ENCODE results near the gene LIPC. TPM values are rescaled to one million over a fixed set of nuclear protein-coding genes. Genes with fewer than 3 reads are reported as not detected.

Gene LIPC
- total and polyA plus RNA-seq, 2 experiments from 2014 or later: not detected

DNA sequence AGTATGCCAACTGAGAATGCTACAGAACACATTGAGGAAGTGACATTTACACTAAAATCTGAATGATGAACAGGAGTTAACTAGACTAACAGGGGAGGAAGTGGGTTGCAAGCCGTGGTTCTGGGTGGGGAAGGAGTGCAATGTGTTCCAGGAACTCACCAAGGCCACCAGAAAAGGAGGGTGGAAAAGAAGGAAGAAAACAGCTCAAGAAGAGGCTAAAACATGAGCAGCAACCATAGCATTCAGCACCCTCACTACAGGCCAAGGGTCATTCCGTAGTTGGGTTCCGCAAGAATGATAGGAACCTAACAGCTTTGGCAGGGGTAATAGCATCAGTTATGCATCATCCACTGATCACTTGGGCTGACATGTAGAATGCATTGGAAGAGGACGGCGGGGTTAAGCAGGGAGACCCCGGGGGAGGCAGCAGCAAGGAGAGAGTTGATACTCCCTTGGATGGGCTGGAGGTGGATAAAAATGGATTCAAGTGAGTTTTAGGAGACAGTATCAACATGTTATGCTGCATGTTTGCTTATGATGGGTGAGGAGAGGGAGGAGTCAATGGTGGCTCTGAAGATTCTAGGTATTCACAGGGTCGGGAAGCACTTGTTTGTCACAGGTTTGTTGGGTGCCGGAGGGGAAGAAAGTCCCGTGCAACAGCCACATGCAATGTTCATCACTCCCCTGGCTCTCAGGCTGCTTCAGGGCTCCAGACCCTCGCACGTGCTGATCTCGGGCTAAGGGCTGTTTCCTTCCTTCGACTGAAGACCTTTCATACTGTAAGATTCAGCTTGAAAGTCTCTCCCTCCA is 53.2 kb downstream of the LIPC start:
- Mint-ChIP-seq H3K27ac (no peak overlapping the region), H3K4me1 (no peaks in the 10 kb centered on the region), H3K36me3 (ENCODE audit: low read depth) (0 out of 3 replicates have a peak, but pooled peaks cover 3% of the 10 kb centered on the region), H3K9me3 (peaks cover 8% of the 10 kb centered on the region), H3K27me3 (ENCODE audit: insufficient read depth, low read depth, poor library complexity) (no peaks in the 10 kb centered on the region), H3K4me3 (no peak overlapping the region)
- Histone ChIP-seq H4K20me1 (replicated peaks; ENCODE audit: insufficient read depth) (no peaks in the 10 kb centered on the region), H3K27ac (ENCODE audit: low read depth) (no peak overlapping the region), H3K4me1 (ENCODE audit: insufficient read depth) (no peaks in the 10 kb centered on the region), H3F3A (replicated peaks; ENCODE audit: low read depth) (no peaks in the 10 kb centered on the region), H2AFZ (no peak overlapping the region), H3K9me2 (ENCODE audit: insufficient read depth) (peaks cover 10% of the 10 kb centered on the region), H3K79me2 (replicated peaks; ENCODE audit: insufficient read depth) (no peaks in the 10 kb centered on the region), H3K27me3 (ENCODE audit: insufficient read depth) (no peaks in the 10 kb centered on the region), H3K4me3 (no peak overlapping the region), H3K36me3 (ENCODE audit: insufficient read depth) (no peaks in the 10 kb centered on the region), H3K4me2 (no peak overlapping the region)
- ATAC-seq: no peak
- DNase-seq (ENCODE audit: low spot score): no peak
- TF ChIP-seq NANOG (IDR thresholded peaks at IDR 0.05; ENCODE audit: borderline replicate concordance) (no peak), CREB1 (CRISPR knock-in tag; IDR thresholded peaks at IDR 0.05; ENCODE audit: low read depth) (no peak), REST (IDR thresholded peaks at IDR 0.05; ENCODE audit: unreplicated experiment) (no peak), ETS1 (IDR thresholded peaks at IDR 0.05) (no peak), EZH2phosphoT487 (IDR thresholded peaks at IDR 0.05; ENCODE audit: unreplicated experiment) (no peak), ZNF462 (CRISPR knock-in tag; IDR thresholded peaks at IDR 0.05) (no peak), ZNF114 (CRISPR knock-in tag; IDR thresholded peaks at IDR 0.05) (no peak), STAT1 (IDR thresholded peaks at IDR 0.05; ENCODE audit: unreplicated experiment) (no peak), JUNB (IDR thresholded peaks at IDR 0.05; ENCODE audit: unreplicated experiment) (no peak), ZNF331 (CRISPR knock-in tag; IDR thresholded peaks at IDR 0.05; ENCODE audit: low read depth) (no peak), POLR2AphosphoS5 (IDR thresholded peaks at IDR 0.05; ENCODE audit: low read depth) (no peak), EZH2 (IDR thresholded peaks at IDR 0.05; ENCODE audit: low read depth, unreplicated experiment) (no peak)
- TF ChIP-seq, protein P1, sequence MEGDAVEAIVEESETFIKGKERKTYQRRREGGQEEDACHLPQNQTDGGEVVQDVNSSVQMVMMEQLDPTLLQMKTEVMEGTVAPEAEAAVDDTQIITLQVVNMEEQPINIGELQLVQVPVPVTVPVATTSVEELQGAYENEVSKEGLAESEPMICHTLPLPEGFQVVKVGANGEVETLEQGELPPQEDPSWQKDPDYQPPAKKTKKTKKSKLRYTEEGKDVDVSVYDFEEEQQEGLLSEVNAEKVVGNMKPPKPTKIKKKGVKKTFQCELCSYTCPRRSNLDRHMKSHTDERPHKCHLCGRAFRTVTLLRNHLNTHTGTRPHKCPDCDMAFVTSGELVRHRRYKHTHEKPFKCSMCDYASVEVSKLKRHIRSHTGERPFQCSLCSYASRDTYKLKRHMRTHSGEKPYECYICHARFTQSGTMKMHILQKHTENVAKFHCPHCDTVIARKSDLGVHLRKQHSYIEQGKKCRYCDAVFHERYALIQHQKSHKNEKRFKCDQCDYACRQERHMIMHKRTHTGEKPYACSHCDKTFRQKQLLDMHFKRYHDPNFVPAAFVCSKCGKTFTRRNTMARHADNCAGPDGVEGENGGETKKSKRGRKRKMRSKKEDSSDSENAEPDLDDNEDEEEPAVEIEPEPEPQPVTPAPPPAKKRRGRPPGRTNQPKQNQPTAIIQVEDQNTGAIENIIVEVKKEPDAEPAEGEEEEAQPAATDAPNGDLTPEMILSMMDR (conservative IDR thresholded peaks at IDR 0.05; ENCODE audit: low read depth in 2 of 2): no peak
